Islet precursor cell (in vitro differentiated cells): ENCODE results near the gene MID1.

Experiments used
- DNase-seq: peaks from one replicate; pipeline ENCODE4 v3.0.0-alpha.2; 2018

Gene MID1

GRCh38 chrX:10620121-10620699, at the start of gene MID1:
MID1 (minus strand) TSS chrX:10620585; CDS start chrX:10567547, 53,038 bp downstream.
- DNase-seq, result peak; percentile 89

GRCh38 chrX:10667143-10667542, 46.8 kb upstream of the MID1 start:
- DNase-seq, result no peak

GRCh38 chrX:10666102-10666501, 45.7 kb upstream of the MID1 start:
- DNase-seq, result no peak

GRCh38 chrX:10665681-10666080, 45.3 kb upstream of the MID1 start:
- no peak for DNase-seq

- no peak for DNase-seq
These were observed 39.8 kb upstream of the MID1 start for GRCh38 chrX:10660171-10660570.

- DNase-seq, result no peak
These were observed 35.8 kb upstream of the MID1 start for GRCh38 chrX:10656214-10656613.

- DNase-seq, result no peak
These were observed 34.6 kb upstream of the MID1 start for GRCh38 chrX:10654960-10655359.

- no peak for DNase-seq
These were observed 32.9 kb upstream of the MID1 start for GRCh38 chrX:10653302-10653701.

- DNase-seq, result no peak
These were observed 28.9 kb upstream of the MID1 start for GRCh38 chrX:10649265-10649664.

GRCh38 chrX:10648614-10649013, 28.2 kb upstream of the MID1 start:
- DNase-seq, result no peak

- DNase-seq, result no peak
These were observed 16.5 kb upstream of the MID1 start for GRCh38 chrX:10636851-10637250.

GRCh38 chrX:10636337-10636736, 16.0 kb upstream of the MID1 start:
- DNase-seq, result peak; percentile 64

- peak; percentile 77 for DNase-seq
These were observed 14.2 kb upstream of the MID1 start for GRCh38 chrX:10634392-10635161.

GRCh38 chrX:10633722-10634121, 13.3 kb upstream of the MID1 start:
- DNase-seq, result peak; percentile 87

- DNase-seq, result no peak
These were observed 11.2 kb upstream of the MID1 start for GRCh38 chrX:10631416-10632145.

- peak; percentile 54 for DNase-seq
These were observed 9.9 kb upstream of the MID1 start for GRCh38 chrX:10630320-10630719.

- DNase-seq, result no peak
These were observed 9.5 kb upstream of the MID1 start for GRCh38 chrX:10629905-10630304.

- peak; percentile 56 for DNase-seq
These were observed 8.5 kb upstream of the MID1 start for GRCh38 chrX:10628906-10629305.

GRCh38 chrX:10622197-10622596, 1.8 kb upstream of the MID1 start:
- no peak for DNase-seq

- DNase-seq, result no peak
These were observed 849 bp downstream of the MID1 start for GRCh38 chrX:10619425-10620046.

GRCh38 chrX:10618961-10619360, 1.4 kb downstream of the MID1 start:
- peak; percentile 65 for DNase-seq

- DNase-seq, result peak; percentile 58
These were observed 2.4 kb downstream of the MID1 start for GRCh38 chrX:10617999-10618351.

GRCh38 chrX:10617186-10617998, 3.0 kb downstream of the MID1 start:
- DNase-seq, result no peak
